Muscle of arm (tissue), 12 donors: ENCODE measurements around the gene MAPK10. TPM values are rescaled to one million over a fixed set of nuclear protein-coding genes. Genes with fewer than 3 reads are reported as not detected.
"Not testable (repeated sequence)": the region's sequence is repeated elsewhere in the genome, so short reads cannot be mapped to it uniquely, and the experiment has no call there.

Source experiments
- DNase-seq: peaks from one replicate; pipeline ENCODE4 v3.0.0-alpha.2; 2013
- polyA plus RNA-seq, 12 donors: library from polyadenylated mRNA; unstranded; fragments of 120-200 nt; gene quantifications; one replicate each; pipeline ENCODE4 v1.2.1, GENCODE V29; 2013; ENCODE audit not compliant: insufficient read length in 12 of 12

Gene MAPK10
- polyA plus RNA-seq, 12 donors = 1.6 to 16.3 (median 4.6) TPM; not detected in 1

- DNase-seq = no peak
Observed at GRCh38 chr4:86038037-86038436, 321.8 kb downstream of the MAPK10 start.

- no peak for DNase-seq
Observed at GRCh38 chr4:86036736-86037135, 323.1 kb downstream of the MAPK10 start.

DNA sequence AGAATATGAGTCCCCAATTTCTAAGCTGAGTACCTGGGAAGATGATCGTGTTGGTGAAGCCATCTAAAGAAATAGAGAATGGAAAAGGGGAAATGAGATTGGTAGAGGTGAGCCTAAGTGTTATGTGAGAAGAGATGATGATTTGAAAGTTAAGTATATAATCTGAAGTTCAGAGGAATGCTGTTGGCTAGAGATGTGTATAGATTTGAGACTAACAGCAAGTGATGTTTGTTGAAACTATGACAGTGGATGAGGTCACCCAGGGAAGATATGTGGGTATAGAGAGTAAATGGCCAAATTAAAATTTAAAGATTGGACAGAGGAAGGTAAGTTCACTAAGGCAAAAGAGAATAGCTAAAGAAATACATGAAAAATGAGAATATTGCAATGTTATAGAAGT is 324.2 kb downstream of the MAPK10 start:
- no peak for DNase-seq

DNA sequence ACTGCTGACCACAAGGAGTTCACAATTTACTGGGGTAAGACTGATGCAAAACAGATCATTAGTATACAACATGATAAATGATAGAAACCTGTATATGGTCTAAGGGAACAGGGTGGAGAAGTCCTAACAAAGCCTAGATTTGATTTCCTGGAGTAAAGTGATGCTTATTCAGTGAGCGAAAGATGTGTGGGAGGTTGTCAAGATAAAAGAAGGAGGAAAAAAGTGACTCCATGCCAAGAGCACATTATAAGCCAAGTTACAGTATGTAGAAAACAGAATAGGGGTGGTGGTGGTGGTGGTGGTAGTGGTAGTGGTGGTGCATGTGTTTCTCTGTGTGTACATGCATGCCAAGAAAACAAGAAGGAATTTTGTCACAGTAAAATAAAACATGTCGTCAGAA is 325.2 kb downstream of the MAPK10 start:
- no peak for DNase-seq

- peak; percentile 78 for DNase-seq
Observed at GRCh38 chr4:86033171-86033570, 326.7 kb downstream of the MAPK10 start.

DNA sequence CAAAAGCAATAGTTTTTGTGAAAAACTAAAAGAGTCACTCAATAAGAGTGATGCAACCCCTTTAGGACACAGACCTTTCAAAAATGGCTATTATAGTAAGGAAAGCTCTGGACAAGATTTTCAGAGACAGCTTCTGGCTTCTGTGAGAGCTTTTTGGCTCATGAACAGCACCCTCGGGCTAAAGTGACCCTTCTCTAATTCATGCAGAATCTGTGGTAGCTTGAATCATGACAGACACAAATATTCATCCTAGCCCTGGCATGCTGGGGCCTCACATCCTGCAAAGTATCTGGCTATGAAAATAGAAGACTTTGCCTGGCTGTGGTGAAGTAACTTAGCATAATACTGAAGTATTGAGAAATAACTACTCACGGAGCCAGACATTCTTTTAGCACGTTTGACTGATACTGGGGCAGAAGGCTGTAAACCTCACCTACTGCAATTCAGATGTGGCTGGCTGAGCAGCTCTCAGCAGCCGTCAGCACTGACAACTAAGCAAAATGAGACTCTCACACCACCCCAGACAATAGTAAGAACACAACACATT is 327.3 kb downstream of the MAPK10 start:
- DNase-seq = peak; percentile 41

DNA sequence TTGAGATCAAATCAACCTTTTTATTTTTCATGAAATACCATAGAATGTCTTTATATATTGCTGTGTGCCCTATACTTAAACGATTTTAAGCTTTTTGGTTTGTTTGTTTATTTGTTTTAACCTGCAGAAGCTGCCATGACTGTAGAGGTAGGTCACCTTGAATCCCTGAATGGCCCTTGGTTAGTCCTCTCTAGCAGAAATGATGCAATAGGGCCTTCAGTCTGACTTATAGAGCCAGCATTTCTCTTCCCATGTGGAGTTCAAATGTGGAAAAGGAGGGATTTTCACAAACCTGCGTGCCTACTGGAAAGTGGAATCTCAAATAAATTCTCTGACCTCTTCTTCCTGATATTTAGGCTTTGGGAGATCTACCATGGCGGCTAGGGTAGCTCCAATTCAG is 327.9 kb downstream of the MAPK10 start:
- DNase-seq = no peak

GRCh38 chr4:86026720-86027119 is 333.1 kb downstream of the MAPK10 start:
- no peak for DNase-seq

GRCh38 chr4:86021671-86022070 is 338.2 kb downstream of the MAPK10 start:
- DNase-seq = not testable (repeated sequence)

DNA sequence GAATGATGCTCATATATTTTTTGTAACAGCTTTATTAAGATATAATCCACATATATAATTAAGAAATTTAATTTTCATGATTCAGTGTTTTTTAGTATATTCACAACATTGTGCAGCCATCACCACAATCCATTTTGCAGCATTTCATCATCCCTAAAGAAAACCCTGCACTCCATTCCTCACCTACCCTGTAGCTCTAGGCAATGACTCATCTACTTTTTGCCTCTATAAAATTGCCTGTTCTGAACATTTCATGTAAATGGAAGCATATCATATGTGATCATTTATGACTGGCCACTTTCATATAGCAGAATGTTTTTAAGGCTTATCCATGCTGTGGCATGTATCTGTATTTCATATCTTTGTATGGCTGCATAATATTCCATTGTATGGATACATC is 339.9 kb downstream of the MAPK10 start:
- DNase-seq = no peak

GRCh38 chr4:86019362-86019761 is 340.5 kb downstream of the MAPK10 start:
- DNase-seq = no peak

- DNase-seq = no peak
Observed at GRCh38 chr4:86015412-86016350, 344.2 kb downstream of the MAPK10 start.

DNA sequence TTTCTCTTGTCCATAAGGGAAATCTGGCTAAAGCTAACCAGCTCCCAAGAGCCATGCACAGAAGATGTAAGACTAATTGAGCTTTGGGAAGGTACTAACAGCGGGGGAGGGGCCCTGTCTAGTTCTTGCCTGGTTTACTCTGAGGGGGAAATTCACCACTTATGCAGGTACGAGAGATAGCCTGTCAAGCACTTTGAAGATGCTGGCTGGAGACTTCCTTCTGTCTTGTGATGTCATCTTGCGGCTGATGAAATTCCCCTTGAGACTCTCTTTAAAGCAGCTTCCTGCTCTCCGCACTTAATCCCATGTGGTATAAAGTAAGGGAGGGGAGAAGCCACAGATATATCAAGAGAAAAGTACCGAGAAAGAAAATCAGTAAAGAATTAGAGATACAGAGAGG is 345.3 kb downstream of the MAPK10 start:
- DNase-seq = no peak

DNA sequence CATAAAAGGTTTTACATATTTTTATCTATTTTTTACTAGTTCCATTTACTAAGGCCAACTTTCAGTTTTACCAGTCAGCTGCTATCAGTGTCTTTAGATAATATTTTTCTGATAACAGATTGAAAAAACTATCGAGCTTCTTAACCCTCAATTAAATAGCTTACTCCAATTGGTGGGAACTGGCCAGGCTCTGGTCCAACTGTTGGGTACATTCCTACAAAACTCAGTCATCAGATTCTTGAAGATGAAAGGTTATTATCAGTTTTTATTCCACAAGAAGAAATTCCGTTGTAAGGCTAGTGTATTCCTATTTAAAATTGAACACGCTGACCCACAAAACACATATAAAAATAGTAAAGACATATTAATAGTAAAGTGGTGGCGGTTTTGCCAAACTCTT is 346.2 kb downstream of the MAPK10 start:
- no peak for DNase-seq

DNA sequence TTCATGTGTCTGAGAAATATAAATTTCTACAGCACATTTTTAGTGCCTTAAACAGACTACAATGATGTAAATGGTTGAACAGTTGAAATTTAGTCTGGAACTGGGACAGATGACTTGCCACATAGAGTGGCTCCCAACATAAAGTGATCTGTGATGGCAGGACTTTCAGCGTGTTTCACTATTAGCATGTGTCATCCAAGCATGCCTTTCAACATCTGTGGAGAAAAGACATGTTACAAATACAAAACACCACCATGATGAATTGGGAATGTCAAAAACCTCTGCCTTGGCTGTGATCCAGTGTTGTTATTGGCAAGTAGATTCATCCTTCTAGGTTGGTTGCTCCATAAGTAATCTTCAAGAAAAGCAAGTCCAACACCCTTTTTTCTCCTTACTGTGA is 348.7 kb downstream of the MAPK10 start:
- DNase-seq = no peak

GRCh38 chr4:86007042-86007441 is 352.8 kb downstream of the MAPK10 start:
- no peak for DNase-seq

DNA sequence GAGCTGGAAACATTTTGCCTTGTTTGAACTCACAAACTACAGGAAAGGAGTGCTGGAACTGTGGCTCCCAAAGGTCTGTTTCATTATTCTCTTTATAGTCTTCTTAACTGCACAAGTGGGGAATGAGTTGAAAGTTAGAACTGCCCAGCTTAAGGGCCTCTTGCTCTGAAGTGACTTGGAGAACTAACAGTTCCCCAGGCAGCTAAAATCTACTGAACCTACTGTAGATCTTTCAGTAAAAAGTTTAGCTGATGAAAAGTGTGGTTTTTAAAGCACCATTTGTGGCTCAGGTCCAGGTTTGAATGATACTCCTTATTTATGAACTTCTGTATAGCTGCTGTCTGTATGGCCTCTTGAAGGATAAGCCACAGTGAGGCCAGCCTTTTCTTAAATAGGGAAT is 353.8 kb downstream of the MAPK10 start:
- no peak for DNase-seq

GRCh38 chr4:86004030-86004429 is 355.8 kb downstream of the MAPK10 start:
- no peak for DNase-seq

DNA sequence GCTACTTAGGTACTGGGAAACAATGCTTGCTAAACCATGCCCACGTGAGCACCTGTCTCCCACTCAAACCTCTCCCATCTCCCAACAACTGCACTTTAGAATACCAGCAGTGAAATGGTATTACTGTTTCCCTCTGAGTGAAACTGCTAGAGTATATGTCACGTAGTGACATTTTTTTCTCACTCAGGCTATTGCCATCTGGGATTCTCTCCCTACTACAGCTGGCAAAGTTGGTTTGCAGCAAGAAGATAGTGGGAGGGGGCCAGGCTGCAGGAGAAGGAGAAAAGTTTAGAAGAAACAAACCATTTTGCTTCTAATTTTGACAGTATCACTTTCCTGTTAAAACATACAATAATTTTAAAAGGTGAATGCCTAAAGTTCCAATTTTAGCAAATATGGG is 358.3 kb downstream of the MAPK10 start:
- DNase-seq = no peak

GRCh38 chr4:85995361-85995760 is 364.5 kb downstream of the MAPK10 start:
- no peak for DNase-seq

DNA sequence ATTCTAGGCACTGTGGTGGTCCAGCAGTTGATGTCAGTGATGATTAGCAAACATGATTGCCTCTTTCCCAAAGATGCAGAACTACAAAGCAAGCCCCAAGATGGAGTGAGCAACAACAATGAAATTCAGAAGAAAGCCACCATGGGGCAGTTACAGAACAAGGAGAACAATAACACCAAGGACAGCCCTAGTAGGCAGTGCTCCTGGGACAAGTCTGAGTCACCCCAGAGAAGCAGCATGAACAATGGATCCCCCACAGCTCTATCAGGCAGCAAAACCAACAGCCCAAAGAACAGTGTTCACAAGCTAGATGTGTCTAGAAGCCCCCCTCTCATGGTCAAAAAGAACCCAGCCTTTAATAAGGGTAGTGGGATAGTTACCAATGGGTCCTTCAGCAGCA is 365.3 kb downstream of the MAPK10 start:
- no peak for DNase-seq

DNA sequence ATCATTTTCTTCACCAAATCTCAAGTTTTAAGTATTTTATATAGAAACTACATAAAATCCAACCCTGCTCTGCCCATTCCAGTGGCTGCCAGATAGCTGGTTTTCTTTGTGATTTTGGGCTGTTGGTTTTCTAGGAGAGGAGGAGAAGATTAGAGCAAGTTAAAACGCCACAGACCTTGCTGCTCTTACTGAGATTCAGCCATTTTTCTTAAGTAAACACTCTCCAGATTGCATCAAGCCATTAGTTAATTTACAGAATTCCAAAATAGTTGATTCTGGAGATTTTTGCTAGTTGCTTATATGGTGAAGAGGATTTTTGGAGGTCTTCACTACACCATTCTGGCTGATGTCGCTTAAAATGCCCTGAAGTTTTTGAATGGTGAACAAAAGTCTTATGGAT is 366.2 kb downstream of the MAPK10 start:
- no peak for DNase-seq

DNA sequence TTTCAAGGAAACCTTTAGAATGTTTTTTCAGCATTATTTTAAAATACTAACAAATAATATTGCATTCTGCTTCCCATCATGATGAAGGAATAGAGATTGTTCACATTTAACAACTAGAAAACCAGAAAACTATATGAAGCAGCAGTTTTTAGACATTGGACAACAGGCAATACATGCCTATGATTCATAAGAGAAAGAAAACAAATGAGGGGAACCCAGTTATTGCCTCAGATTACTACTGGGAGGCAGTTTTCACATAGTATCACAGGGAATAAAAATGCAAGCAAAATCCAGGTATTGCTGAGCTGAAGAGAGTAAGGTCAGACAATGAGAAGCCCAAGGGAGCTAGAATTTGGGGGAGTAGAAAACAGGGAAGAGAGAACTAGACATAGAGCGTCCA is 373.6 kb downstream of the MAPK10 start:
- no peak for DNase-seq

DNA sequence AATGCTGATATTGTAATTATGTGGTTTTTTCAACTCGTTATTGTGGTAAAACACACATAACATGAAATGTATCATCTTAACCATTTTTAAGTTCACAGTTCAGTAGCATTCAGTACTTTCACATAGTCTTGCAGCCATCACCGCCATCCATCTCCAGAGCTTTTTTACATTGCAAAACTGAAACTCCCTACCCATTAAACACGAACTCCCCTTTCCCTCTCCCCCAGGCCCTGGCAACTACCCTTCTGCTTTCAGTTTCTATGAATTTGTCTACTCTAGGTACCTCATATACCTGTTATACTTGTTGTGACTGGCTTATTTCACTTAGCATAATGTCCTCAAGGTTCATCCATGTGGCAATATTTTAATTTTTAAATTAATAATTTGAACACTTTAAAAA is 380.6 kb downstream of the MAPK10 start:
- DNase-seq = no peak
